ENCODE measurements around the gene RIPOR3. TPM values are rescaled to one million over a fixed set of nuclear protein-coding genes. Genes with fewer than 3 reads are reported as not detected.
"Not testable (repeated sequence)": the region's sequence is repeated elsewhere in the genome, so short reads cannot be mapped to it uniquely, and the experiment has no call there.

RIPOR3 gene
- total and polyA plus RNA-seq, 2 experiments from 2014 or later = 3.0 to 4.8 TPM

- Histone ChIP-seq H3K27ac (no peak overlapping the region), H3K9me3 (ENCODE audit: low read depth) (no peaks in the 10 kb centered on the region), H3K27me3 (no peaks in the 10 kb centered on the region), H3K36me3 (no peaks in the 10 kb centered on the region), H3K4me3 (no peak overlapping the region), H3K4me1 (ENCODE audit: low read depth) (peaks cover 5% of the 10 kb centered on the region)
- peak in 1 of 2 donors; percentile 46 for DNase-seq (ENCODE audit: low read depth in 1 of 2, low spot score in 1 of 2)
- TF ChIP-seq CTCF (IDR thresholded peaks at IDR 0.05; ENCODE audit: low read depth, low read length) = no peak
Measured at GRCh38 chr20:50704971-50705370, 13.6 kb upstream of the RIPOR3 start.

- TF ChIP-seq CTCF (IDR thresholded peaks at IDR 0.05; ENCODE audit: low read depth, low read length) = no peak
- no peak for DNase-seq (ENCODE audit: low read depth in 1 of 2, low spot score in 1 of 2)
- H3K4me3 ChIP-seq = no peak overlapping the region
- no peaks in the 10 kb centered on the region for H3K27me3 ChIP-seq
- peaks cover 5% of the 10 kb centered on the region for H3K4me1 ChIP-seq (ENCODE audit: low read depth)
- H3K9me3 ChIP-seq (ENCODE audit: low read depth) = no peaks in the 10 kb centered on the region
- no peaks in the 10 kb centered on the region for H3K36me3 ChIP-seq
- no peak overlapping the region for H3K27ac ChIP-seq
Measured at GRCh38 chr20:50704514-50704913, 13.2 kb upstream of the RIPOR3 start.

- not testable (repeated sequence) for H3K27ac ChIP-seq; H3K4me1 ChIP-seq (ENCODE audit: low read depth); H3K4me3 ChIP-seq; DNase-seq (ENCODE audit: low read depth in 1 of 2, low spot score in 1 of 2); H3K27me3 ChIP-seq; H3K9me3 ChIP-seq (ENCODE audit: low read depth); H3K36me3 ChIP-seq
Measured at GRCh38 chr20:50703651-50704438, 12.5 kb upstream of the RIPOR3 start.

- Histone ChIP-seq H3K27me3 (no peaks in the 10 kb centered on the region), H3K36me3 (no peaks in the 10 kb centered on the region), H3K4me3 (no peak overlapping the region), H3K9me3 (ENCODE audit: low read depth) (no peaks in the 10 kb centered on the region), H3K27ac (peak overlapping the region; percentile 31), H3K4me1 (ENCODE audit: low read depth) (peaks cover 5% of the 10 kb centered on the region)
- no peak for DNase-seq (ENCODE audit: low read depth in 1 of 2, low spot score in 1 of 2)
- TF ChIP-seq CTCF (IDR thresholded peaks at IDR 0.05; ENCODE audit: low read depth, low read length) = no peak
Measured at GRCh38 chr20:50701041-50701963, 10.0 kb upstream of the RIPOR3 start.

- Histone ChIP-seq H3K27ac (no peak overlapping the region), H3K4me1 (ENCODE audit: low read depth) (peaks cover 12% of the 10 kb centered on the region), H3K27me3 (no peaks in the 10 kb centered on the region), H3K36me3 (no peaks in the 10 kb centered on the region), H3K9me3 (ENCODE audit: low read depth) (no peaks in the 10 kb centered on the region), H3K4me3 (no peak overlapping the region)
- no peak for TF ChIP-seq CTCF (IDR thresholded peaks at IDR 0.05; ENCODE audit: low read depth, low read length)
- no peak for DNase-seq (ENCODE audit: low read depth in 1 of 2, low spot score in 1 of 2)
Measured at GRCh38 chr20:50699688-50700087, 8.3 kb upstream of the RIPOR3 start.

GRCh38 chr20:50698255-50698654 is 6.9 kb upstream of the RIPOR3 start:
- H3K36me3 ChIP-seq; DNase-seq (ENCODE audit: low read depth in 1 of 2, low spot score in 1 of 2); H3K27ac ChIP-seq; H3K4me3 ChIP-seq; H3K9me3 ChIP-seq (ENCODE audit: low read depth); H3K27me3 ChIP-seq: not testable (repeated sequence)
- H3K4me1 ChIP-seq (ENCODE audit: low read depth) = peaks cover 12% of the 10 kb centered on the region

Data from cardiac muscle cell (in vitro differentiated cells and primary cell).